ENCODE measurements around the gene LPP. TPM values are rescaled to one million over a fixed set of nuclear protein-coding genes. Genes with fewer than 3 reads are reported as not detected.
A peak's percentile ranks its signal among the peaks of the same experiment; 100 is the strongest.

The LPP gene
- total RNA-seq, 1 experiment from 2014 or later: 12.6 TPM

GRCh38 chr3:188528396-188528795 lies 374.4 kb downstream of the LPP start:
- in situ Hi-C loops (cut with HindIII; ENCODE audit: low sequenced_read_pairs): no loop called here
- DNase-seq (ENCODE audit: low spot score): no peak

GRCh38 chr3:188529228-188529627 lies 375.3 kb downstream of the LPP start:
- DNase-seq (ENCODE audit: low spot score): no peak
- in situ Hi-C loops (cut with HindIII; ENCODE audit: low sequenced_read_pairs): no loop called here

GRCh38 chr3:188530226-188530625 lies 376.3 kb downstream of the LPP start:
- in situ Hi-C loops (cut with HindIII; ENCODE audit: low sequenced_read_pairs): no loop called here

GRCh38 chr3:188531210-188531609 lies 377.3 kb downstream of the LPP start:
- no peak for DNase-seq (ENCODE audit: low spot score)
- in situ Hi-C loops (cut with HindIII; ENCODE audit: low sequenced_read_pairs): no loop called here

More at GRCh38 chr3:188530226-188530625, 376.3 kb downstream of the LPP start:
- no peak for DNase-seq (ENCODE audit: low spot score)

GRCh38 chr3:188533172-188533571 lies 379.2 kb downstream of the LPP start:
- no peak for DNase-seq (ENCODE audit: low spot score)
- in situ Hi-C loops (cut with HindIII; ENCODE audit: low sequenced_read_pairs): no loop called here

- in situ Hi-C loops (cut with HindIII; ENCODE audit: low sequenced_read_pairs): no loop called here
Observed at GRCh38 chr3:188533612-188534357, 379.8 kb downstream of the LPP start.

GRCh38 chr3:188534633-188535032 lies 380.7 kb downstream of the LPP start:
- in situ Hi-C loops (cut with HindIII; ENCODE audit: low sequenced_read_pairs): no loop called here
- DNase-seq (ENCODE audit: low spot score): no peak

More at GRCh38 chr3:188533612-188534357, 379.8 kb downstream of the LPP start:
- no peak for DNase-seq (ENCODE audit: low spot score)

GRCh38 chr3:188537606-188538005 lies 383.6 kb downstream of the LPP start:
- in situ Hi-C loops (cut with HindIII; ENCODE audit: low sequenced_read_pairs): no loop called here

GRCh38 chr3:188539037-188539436 lies 385.1 kb downstream of the LPP start:
- no peak for DNase-seq (ENCODE audit: low spot score)
- in situ Hi-C loops (cut with HindIII; ENCODE audit: low sequenced_read_pairs): no loop called here

More at GRCh38 chr3:188537606-188538005, 383.6 kb downstream of the LPP start:
- DNase-seq (ENCODE audit: low spot score): no peak

GRCh38 chr3:188539631-188540194 lies 385.8 kb downstream of the LPP start:
- DNase-seq (ENCODE audit: low spot score): peak; percentile 70
- in situ Hi-C loops (cut with HindIII; ENCODE audit: low sequenced_read_pairs): no loop called here

- in situ Hi-C loops (cut with HindIII; ENCODE audit: low sequenced_read_pairs): no loop called here
- DNase-seq (ENCODE audit: low spot score): no peak
Observed at GRCh38 chr3:188542196-188542595, 388.2 kb downstream of the LPP start.

- no peak for DNase-seq (ENCODE audit: low spot score)
- in situ Hi-C loops (cut with HindIII; ENCODE audit: low sequenced_read_pairs): no loop called here
Observed at GRCh38 chr3:188544012-188544411, 390.1 kb downstream of the LPP start.

GRCh38 chr3:188546835-188547670 lies 393.1 kb downstream of the LPP start:
- no peak for DNase-seq (ENCODE audit: low spot score)
- in situ Hi-C loops (cut with HindIII; ENCODE audit: low sequenced_read_pairs): no loop called here

- in situ Hi-C loops (cut with HindIII; ENCODE audit: low sequenced_read_pairs): no loop called here
- DNase-seq (ENCODE audit: low spot score): no peak
Observed at GRCh38 chr3:188553569-188553968, 399.6 kb downstream of the LPP start.

- no peak for DNase-seq (ENCODE audit: low spot score)
- in situ Hi-C loops (cut with HindIII; ENCODE audit: low sequenced_read_pairs): no loop called here
Observed at GRCh38 chr3:188554404-188554803, 400.4 kb downstream of the LPP start.

GRCh38 chr3:188557235-188557634 lies 403.3 kb downstream of the LPP start:
- in situ Hi-C loops (cut with HindIII; ENCODE audit: low sequenced_read_pairs): no loop called here
- DNase-seq (ENCODE audit: low spot score): peak; percentile 32

GRCh38 chr3:188558343-188559071 lies 404.6 kb downstream of the LPP start:
- no peak for DNase-seq (ENCODE audit: low spot score)
- in situ Hi-C loops (cut with HindIII; ENCODE audit: low sequenced_read_pairs): no loop called here

GRCh38 chr3:188559072-188559429 lies 405.1 kb downstream of the LPP start:
- in situ Hi-C loops (cut with HindIII; ENCODE audit: low sequenced_read_pairs): no loop called here
- no peak for DNase-seq (ENCODE audit: low spot score)

GRCh38 chr3:188559856-188560255 lies 405.9 kb downstream of the LPP start:
- DNase-seq (ENCODE audit: low spot score): no peak

More at GRCh38 chr3:188559856-188560255, 405.9 kb downstream of the LPP start:
- in situ Hi-C loops (cut with HindIII; ENCODE audit: low sequenced_read_pairs): no loop called here

Measured in G401 (cell line).